Neuronal stem cell (in vitro differentiated cells): ENCODE data around the gene RBM20.
"Not testable (repeated sequence)": the region's sequence is repeated elsewhere in the genome, so short reads cannot be mapped to it uniquely, and the experiment has no call there.

Experiments used
- DNase-seq: peaks from one replicate; pipeline ENCODE4 v3.0.0-alpha.2; 2013; ENCODE audit warnings: low spot score
- H2AFZ ChIP-seq: one replicate; pipeline ENCODE4 v1.6.1; 2013; ENCODE audit warnings: mild to moderate bottlenecking, low read length, inconsistent platforms
- H2AK5ac ChIP-seq: 2 replicates; pipeline ENCODE4 v1.6.1; 2013; ENCODE audit warnings: low read depth, mild to moderate bottlenecking, inconsistent platforms, low read length, moderate library complexity, mixed read lengths
- H2BK120ac ChIP-seq: 2 replicates; pipeline ENCODE4 v1.6.1; 2013; ENCODE audit warnings: low read depth, mild to moderate bottlenecking, inconsistent platforms, low read length, moderate library complexity, mixed read lengths
- H2BK12ac ChIP-seq: one replicate; pipeline ENCODE4 v1.6.1; 2013; ENCODE audit warnings: low read length, inconsistent platforms
- H2BK15ac ChIP-seq: 2 replicates; pipeline ENCODE4 v1.6.1; 2013; ENCODE audit warnings: mild to moderate bottlenecking, low read length, inconsistent platforms, mixed read lengths
- H2BK5ac ChIP-seq: one replicate; pipeline ENCODE4 v1.6.1; 2013; ENCODE audit warnings: inconsistent platforms, mild to moderate bottlenecking, low read length, moderate library complexity
- H3K14ac ChIP-seq: one replicate; pipeline ENCODE4 v1.6.1; 2013; ENCODE audit warnings: low read length, inconsistent platforms
- H3K18ac ChIP-seq: 2 replicates; pipeline ENCODE4 v1.6.1; 2013; ENCODE audit warnings: low read length, inconsistent platforms
- H3K23ac ChIP-seq: 2 replicates; pipeline ENCODE4 v1.6.1; 2013; ENCODE audit warnings: low read depth, mild to moderate bottlenecking, mixed read lengths, low read length, inconsistent platforms; ENCODE audit not compliant: poor library complexity
- H3K27ac ChIP-seq: replicated peaks from 3 replicates; pipeline ENCODE4 v1.5.1; 2013; ENCODE audit warnings: low read length, inconsistent platforms
- H3K27me3 ChIP-seq, 3 experiments: 2 replicates each; pipeline ENCODE4 v1.6.1; 2013; ENCODE audit warnings: low read length in 3 of 3, mild to moderate bottlenecking in 2 of 3, inconsistent platforms in 1 of 3, low read depth in 1 of 3, mixed read lengths in 1 of 3, moderate library complexity in 1 of 3; ENCODE audit not compliant: control insufficient read depth in 3 of 3, insufficient read depth in 3 of 3
- H3K36me3 ChIP-seq, 2 donors: replicated peaks in 1 of 2; 2 replicates each; pipeline ENCODE4 v1.6.1; 2013; ENCODE audit warnings: low read length in 2 of 2; ENCODE audit not compliant: control insufficient read depth in 2 of 2, insufficient read depth in 2 of 2
- H3K4ac ChIP-seq: 2 replicates; pipeline ENCODE4 v1.6.1; 2013; ENCODE audit warnings: inconsistent platforms, mild to moderate bottlenecking, low read length, moderate library complexity
- H3K4me1 ChIP-seq, 2 donors: 1 replicate in 1 of 2; 2 replicates in 1 of 2; pipeline ENCODE4 v1.6.1; 2013; ENCODE audit warnings: low read length in 2 of 2, low read depth in 1 of 2; ENCODE audit not compliant: control insufficient read depth in 2 of 2, insufficient read depth in 1 of 2
- H3K4me2 ChIP-seq: one replicate; pipeline ENCODE4 v1.6.1; 2013; ENCODE audit warnings: mild to moderate bottlenecking, low read length, inconsistent platforms; ENCODE audit not compliant: insufficient read depth, poor library complexity, severe bottlenecking
- H3K4me3 ChIP-seq, 2 donors: 2 replicates each; pipeline ENCODE4 v1.5.1; 2013; ENCODE audit warnings: low read length in 2 of 2, mild to moderate bottlenecking in 2 of 2, inconsistent platforms in 1 of 2, moderate library complexity in 1 of 2
- H3K79me1 ChIP-seq: one replicate; pipeline ENCODE4 v1.6.1; 2013; ENCODE audit warnings: low read depth, mild to moderate bottlenecking, inconsistent platforms, low read length, moderate library complexity
- H3K9ac ChIP-seq: one replicate; pipeline ENCODE4 v1.6.1; 2013; ENCODE audit warnings: mild to moderate bottlenecking, low read depth, low read length, inconsistent platforms; ENCODE audit not compliant: poor library complexity
- H3K9me3 ChIP-seq, 2 donors: replicated peaks in 1 of 2; 2 replicates each; pipeline versions ENCODE3 to v1.6.1; 2013; ENCODE audit warnings: low read length in 2 of 2, mild to moderate bottlenecking in 2 of 2, inconsistent platforms in 1 of 2, low read depth in 1 of 2, mixed read lengths in 1 of 2, moderate library complexity in 1 of 2; ENCODE audit not compliant: control insufficient read depth in 2 of 2, insufficient read depth in 1 of 2
- H4K8ac ChIP-seq: one replicate; pipeline ENCODE4 v1.6.1; 2013; ENCODE audit warnings: low read depth, mild to moderate bottlenecking, inconsistent platforms, low read length, moderate library complexity
- H4K91ac ChIP-seq: one replicate; pipeline ENCODE4 v1.6.1; 2013; ENCODE audit warnings: low read length, low read depth, mild to moderate bottlenecking, inconsistent platforms; ENCODE audit not compliant: poor library complexity
- WGBS, 2 donors: extraction: QIAGEN DNeasy Blood & Tissue Kit; methylation state at CpG; one replicate each; pipeline ENCODE4 v1.1.7; 2013; ENCODE audit warnings: missing lambda C conversion rate in 2 of 2, mixed read lengths in 1 of 2; ENCODE audit not compliant: insufficient read length in 2 of 2, insufficient replicate concordance in 1 of 2; ENCODE audit errors: extremely low coverage in 2 of 2; 5-methylcytosine and 5-hydroxymethylcytosine counted together

The RBM20 gene

GRCh38 chr10:110705596-110705995, 61.5 kb downstream of the RBM20 start:
- H3K4me2 ChIP-seq, H3K4me3 ChIP-seq, H3K18ac ChIP-seq, H2AK5ac ChIP-seq, H3K14ac ChIP-seq, H2AFZ ChIP-seq, H3K9ac ChIP-seq, H2BK5ac ChIP-seq, H3K27me3 ChIP-seq, H2BK15ac ChIP-seq, H4K91ac ChIP-seq, H3K4ac ChIP-seq, DNase-seq, H4K8ac ChIP-seq, H3K9me3 ChIP-seq, H3K23ac ChIP-seq, H2BK120ac ChIP-seq, H3K79me1 ChIP-seq, H3K36me3 ChIP-seq, H3K27ac ChIP-seq, H2BK12ac ChIP-seq: not testable (repeated sequence)
- H3K4me1 ChIP-seq: peaks cover 15 to 20% of the 10 kb centered on the region in 2 donors
- WGBS, 2 donors: no CpG with 5 or more reads among the region's 4 CpGs

GRCh38 chr10:110706690-110707098, 62.6 kb downstream of the RBM20 start:
- no peak for DNase-seq
- H3K27me3 ChIP-seq: peaks cover 0 to 5% (median 0%) of the 10 kb centered on the region in 3 experiments
- no peak overlapping the region for H4K91ac ChIP-seq
- H2BK120ac ChIP-seq: no peak overlapping the region
- H2BK15ac ChIP-seq: no peak overlapping the region
- no peak overlapping the region for H3K4me2 ChIP-seq
- no CpG with 5 or more reads among the region's 5 CpGs for WGBS, 2 donors
- H3K4ac ChIP-seq: no peak overlapping the region
- H2BK12ac ChIP-seq: no peak overlapping the region
- H3K4me1 ChIP-seq: peaks cover 9 to 20% of the 10 kb centered on the region in 2 donors
- H3K27ac ChIP-seq: peak overlapping the region; percentile 13
- H3K9me3 ChIP-seq: no peaks in the 10 kb centered on the region
- no peak overlapping the region for H3K14ac ChIP-seq
- no peak overlapping the region for H2BK5ac ChIP-seq
- H3K79me1 ChIP-seq: no peaks in the 10 kb centered on the region
- no peak overlapping the region for H3K18ac ChIP-seq
- no peak overlapping the region for H3K23ac ChIP-seq
- no peak overlapping the region for H2AK5ac ChIP-seq
- H4K8ac ChIP-seq: no peak overlapping the region
- peak overlapping the region; percentile 4 for H2AFZ ChIP-seq
- H3K36me3 ChIP-seq: no peaks in the 10 kb centered on the region
- no peak overlapping the region for H3K4me3 ChIP-seq
- no peak overlapping the region for H3K9ac ChIP-seq

- Histone ChIP-seq H3K79me1 (no peaks in the 10 kb centered on the region), H2AK5ac (no peak overlapping the region), H2BK15ac (no peak overlapping the region), H3K36me3 (no peaks in the 10 kb centered on the region), H3K4ac (no peak overlapping the region), H3K23ac (no peak overlapping the region), H3K27ac (no peak overlapping the region), H4K91ac (no peak overlapping the region), H2BK5ac (no peak overlapping the region), H3K4me3 (no peak overlapping the region), H2BK12ac (no peak overlapping the region), H3K9ac (no peak overlapping the region), H2BK120ac (no peak overlapping the region), H2AFZ (peak overlapping the region; percentile 13), H3K4me1 (peaks cover 6 to 20% of the 10 kb centered on the region in 2 donors), H4K8ac (no peak overlapping the region), H3K14ac (no peak overlapping the region), H3K18ac (no peak overlapping the region), H3K4me2 (no peak overlapping the region), H3K9me3 (no peaks in the 10 kb centered on the region), H3K27me3 (peaks cover 0 to 3% (median 0%) of the 10 kb centered on the region in 3 experiments)
- no peak for DNase-seq
- no CpG with 5 or more reads among the region's 8 CpGs for WGBS, 2 donors
These were observed 64.8 kb downstream of the RBM20 start for GRCh38 chr10:110708776-110709443.

- Histone ChIP-seq H3K4me2 (no peak overlapping the region), H3K14ac (no peak overlapping the region), H3K36me3 (no peaks in the 10 kb centered on the region), H3K9me3 (no peaks in the 10 kb centered on the region), H3K4me3 (no peak overlapping the region), H4K91ac (no peak overlapping the region), H2BK12ac (no peak overlapping the region), H3K23ac (no peak overlapping the region), H3K4ac (no peak overlapping the region), H3K4me1 (peaks cover 6 to 20% of the 10 kb centered on the region in 2 donors), H2BK15ac (no peak overlapping the region), H4K8ac (no peak overlapping the region), H2AFZ (no peak overlapping the region), H2AK5ac (no peak overlapping the region), H3K27ac (no peak overlapping the region), H3K79me1 (no peaks in the 10 kb centered on the region), H2BK120ac (no peak overlapping the region), H3K18ac (no peak overlapping the region), H3K9ac (no peak overlapping the region), H2BK5ac (no peak overlapping the region), H3K27me3 (peaks cover 0 to 3% (median 0%) of the 10 kb centered on the region in 3 experiments)
- no CpG with 5 or more reads among the region's 3 CpGs for WGBS, 2 donors
- no peak for DNase-seq
These were observed 65.3 kb downstream of the RBM20 start for GRCh38 chr10:110709444-110709828.
